Measurements from ENCODE around the gene SYK.
A peak's percentile ranks its signal among the peaks of the same experiment; 100 is the strongest.

The SYK gene

GRCh38 chr9:90802386-90802985, 867 bp downstream of the SYK start:
- H3K27ac ChIP-seq (ENCODE audit: low read length): peak overlapping the region; percentile 97
- peak overlapping the region; percentile 99 for H3K9ac ChIP-seq (ENCODE audit: low read length)
- H3K27me3 ChIP-seq (ENCODE audit: low read depth, low read length): no peaks in the 10 kb centered on the region
- H3K4me1 ChIP-seq (ENCODE audit: low read length): peaks cover 73% of the 10 kb centered on the region
- H3K4me3 ChIP-seq (ENCODE audit: low read length): peak overlapping the region; percentile 86
- peaks cover 26% of the 10 kb centered on the region for H3K36me3 ChIP-seq (replicated peaks; ENCODE audit: low read depth, low read length)
- no peak overlapping the region for H2AFZ ChIP-seq (ENCODE audit: low read depth, low read length)
- no peak for TF ChIP-seq EZH2phosphoT487 (IDR thresholded peaks at IDR 0.05; ENCODE audit: low read depth)
- peaks cover 72% of the 10 kb centered on the region for H3K79me2 ChIP-seq (ENCODE audit: low read length)
- H3K4me2 ChIP-seq (ENCODE audit: low read length): peak overlapping the region; percentile 99
- peaks cover 23% of the 10 kb centered on the region for H4K20me1 ChIP-seq (ENCODE audit: insufficient read depth, low read length)
- no peaks in the 10 kb centered on the region for H3K9me3 ChIP-seq (ENCODE audit: insufficient read depth, low read length)

DNA sequence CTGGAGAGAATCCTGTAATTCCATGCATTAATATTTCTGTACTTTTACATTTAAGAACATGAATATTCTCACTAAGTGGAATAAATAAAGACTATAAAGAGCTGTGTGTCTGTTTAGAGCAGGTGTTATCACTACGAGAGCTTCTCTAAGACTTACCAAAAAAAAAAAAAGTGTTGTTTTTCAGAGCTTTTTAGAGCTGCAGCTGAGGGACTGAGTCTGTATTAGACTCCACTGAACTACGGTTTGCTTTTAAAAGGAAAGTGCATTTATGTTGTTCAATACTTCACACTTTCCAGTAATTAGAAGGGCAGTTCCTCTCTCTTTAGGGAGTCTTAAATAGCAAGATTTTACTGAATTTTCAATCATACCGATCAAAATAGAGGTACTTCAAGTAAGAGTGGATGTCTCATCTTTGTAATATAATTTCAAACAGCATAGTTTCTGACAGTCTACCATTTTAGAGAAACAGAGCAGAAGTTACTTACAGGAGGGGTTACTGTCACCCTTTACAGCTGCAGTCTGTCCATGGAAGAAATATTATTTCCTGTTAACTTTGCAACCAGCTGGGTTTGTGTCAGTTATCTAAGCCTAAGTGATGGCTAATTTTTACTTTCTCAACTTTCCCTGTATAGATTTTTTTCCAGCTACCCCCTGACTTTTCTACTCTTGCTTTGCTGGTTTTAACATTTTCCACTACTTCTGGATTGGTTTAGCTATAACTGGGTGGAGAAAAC, 2.4 kb downstream of the SYK start:
- H3K9me3 ChIP-seq (ENCODE audit: insufficient read depth, low read length): no peaks in the 10 kb centered on the region
- peak overlapping the region; percentile 86 for H3K4me3 ChIP-seq (ENCODE audit: low read length)
- H3K36me3 ChIP-seq (replicated peaks; ENCODE audit: low read depth, low read length): peaks cover 40% of the 10 kb centered on the region
- H2AFZ ChIP-seq (ENCODE audit: low read depth, low read length): no peak overlapping the region
- H4K20me1 ChIP-seq (ENCODE audit: insufficient read depth, low read length): peaks cover 38% of the 10 kb centered on the region
- peak overlapping the region; percentile 99 for H3K4me2 ChIP-seq (ENCODE audit: low read length)
- H3K27me3 ChIP-seq (ENCODE audit: low read depth, low read length): no peaks in the 10 kb centered on the region
- H3K9ac ChIP-seq (ENCODE audit: low read length): peak overlapping the region; percentile 99
- peaks cover 74% of the 10 kb centered on the region for H3K4me1 ChIP-seq (ENCODE audit: low read length)
- H3K79me2 ChIP-seq (ENCODE audit: low read length): peaks cover 85% of the 10 kb centered on the region
- peak overlapping the region; percentile 97 for H3K27ac ChIP-seq (ENCODE audit: low read length)
- TF ChIP-seq EZH2phosphoT487 (IDR thresholded peaks at IDR 0.05; ENCODE audit: low read depth): no peak
- TF ChIP-seq, protein P1, sequence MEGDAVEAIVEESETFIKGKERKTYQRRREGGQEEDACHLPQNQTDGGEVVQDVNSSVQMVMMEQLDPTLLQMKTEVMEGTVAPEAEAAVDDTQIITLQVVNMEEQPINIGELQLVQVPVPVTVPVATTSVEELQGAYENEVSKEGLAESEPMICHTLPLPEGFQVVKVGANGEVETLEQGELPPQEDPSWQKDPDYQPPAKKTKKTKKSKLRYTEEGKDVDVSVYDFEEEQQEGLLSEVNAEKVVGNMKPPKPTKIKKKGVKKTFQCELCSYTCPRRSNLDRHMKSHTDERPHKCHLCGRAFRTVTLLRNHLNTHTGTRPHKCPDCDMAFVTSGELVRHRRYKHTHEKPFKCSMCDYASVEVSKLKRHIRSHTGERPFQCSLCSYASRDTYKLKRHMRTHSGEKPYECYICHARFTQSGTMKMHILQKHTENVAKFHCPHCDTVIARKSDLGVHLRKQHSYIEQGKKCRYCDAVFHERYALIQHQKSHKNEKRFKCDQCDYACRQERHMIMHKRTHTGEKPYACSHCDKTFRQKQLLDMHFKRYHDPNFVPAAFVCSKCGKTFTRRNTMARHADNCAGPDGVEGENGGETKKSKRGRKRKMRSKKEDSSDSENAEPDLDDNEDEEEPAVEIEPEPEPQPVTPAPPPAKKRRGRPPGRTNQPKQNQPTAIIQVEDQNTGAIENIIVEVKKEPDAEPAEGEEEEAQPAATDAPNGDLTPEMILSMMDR (IDR thresholded peaks at IDR 0.05; ENCODE audit: low read depth, low read length): no peak

- H3K27me3 ChIP-seq (ENCODE audit: low read depth, low read length): no peaks in the 10 kb centered on the region
- peaks cover 97% of the 10 kb centered on the region for H3K79me2 ChIP-seq (ENCODE audit: low read length)
- H4K20me1 ChIP-seq (ENCODE audit: insufficient read depth, low read length): peaks cover 51% of the 10 kb centered on the region
- H3K36me3 ChIP-seq (replicated peaks; ENCODE audit: low read depth, low read length): peaks cover 53% of the 10 kb centered on the region
- peaks cover 74% of the 10 kb centered on the region for H3K4me1 ChIP-seq (ENCODE audit: low read length)
- H2AFZ ChIP-seq (ENCODE audit: low read depth, low read length): no peak overlapping the region
- H3K4me2 ChIP-seq (ENCODE audit: low read length): peak overlapping the region; percentile 99
- H3K9ac ChIP-seq (ENCODE audit: low read length): peak overlapping the region; percentile 99
- H3K9me3 ChIP-seq (ENCODE audit: insufficient read depth, low read length): no peaks in the 10 kb centered on the region
- H3K4me3 ChIP-seq (ENCODE audit: low read length): peak overlapping the region; percentile 86
- peak overlapping the region; percentile 97 for H3K27ac ChIP-seq (ENCODE audit: low read length)
- TF ChIP-seq EZH2phosphoT487 (IDR thresholded peaks at IDR 0.05; ENCODE audit: low read depth): no peak
- TF ChIP-seq, protein P1 (IDR thresholded peaks at IDR 0.05; ENCODE audit: low read depth, low read length): no peak
Measured at GRCh38 chr9:90805006-90805996, 3.7 kb downstream of the SYK start.

DNA sequence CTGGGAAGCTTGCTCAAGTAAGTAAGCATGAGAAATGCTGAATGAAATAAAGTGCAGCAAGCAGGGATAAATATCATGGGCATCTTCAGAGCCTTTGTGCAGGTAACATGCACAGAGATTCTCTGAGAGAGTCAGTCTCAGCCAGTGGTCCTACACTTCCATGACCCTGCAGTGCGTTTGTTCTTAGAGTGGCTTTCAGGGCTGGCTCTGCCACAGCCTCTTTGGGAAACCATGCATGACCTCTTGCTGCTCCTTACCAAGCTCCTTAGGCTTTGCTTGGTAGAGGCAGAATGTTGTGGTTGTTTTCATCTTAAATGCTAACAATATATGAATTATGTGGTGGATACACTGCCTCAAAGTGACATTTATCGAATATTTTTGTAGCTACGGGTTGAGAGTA, 5.4 kb downstream of the SYK start:
- Histone ChIP-seq H3K9me3 (ENCODE audit: insufficient read depth, low read length) (no peaks in the 10 kb centered on the region), H3K36me3 (replicated peaks; ENCODE audit: low read depth, low read length) (peaks cover 61% of the 10 kb centered on the region), H3K79me2 (ENCODE audit: low read length) (peaks cover 100% of the 10 kb centered on the region), H3K27ac (ENCODE audit: low read length) (peak overlapping the region; percentile 97), H4K20me1 (ENCODE audit: insufficient read depth, low read length) (peaks cover 68% of the 10 kb centered on the region), H3K4me2 (ENCODE audit: low read length) (peak overlapping the region; percentile 99), H3K4me1 (ENCODE audit: low read length) (peaks cover 76% of the 10 kb centered on the region), H2AFZ (ENCODE audit: low read depth, low read length) (no peak overlapping the region), H3K27me3 (ENCODE audit: low read depth, low read length) (no peaks in the 10 kb centered on the region), H3K9ac (ENCODE audit: low read length) (peak overlapping the region; percentile 99), H3K4me3 (ENCODE audit: low read length) (peak overlapping the region; percentile 86)
- TF ChIP-seq, protein P1 (IDR thresholded peaks at IDR 0.05; ENCODE audit: low read depth, low read length): no peak
- no peak for TF ChIP-seq EZH2phosphoT487 (IDR thresholded peaks at IDR 0.05; ENCODE audit: low read depth)
